NB4 (cell line): ENCODE results near the gene PPP2R1A.

Source experiments
- DNase-seq: peaks from one replicate; pipeline ENCODE4 v3.0.0; 2010; ENCODE audit warnings: low read depth
- H3K4me3 ChIP-seq: one replicate; pipeline ENCODE4 v1.5.1; 2011; ENCODE audit warnings: mild to moderate bottlenecking, low read depth, low read length, moderate library complexity
- MYC ChIP-seq: IDR thresholded peaks from 2 replicates; pipeline ENCODE4 v1.6.1; 2011; ENCODE audit warnings: low read depth, low read length
- POLR2A ChIP-seq: IDR thresholded peaks from 2 replicates; pipeline ENCODE4 v1.6.1; 2011; ENCODE audit warnings: mild to moderate bottlenecking; ENCODE audit not compliant: insufficient read length; ENCODE audit errors: extremely low read depth
- TF ChIP-seq, protein P1 (sequence below): IDR thresholded peaks from 2 replicates; pipeline ENCODE4 v1.6.1; 2011; ENCODE audit warnings: low read depth, low read length
- TF ChIP-seq, protein P2 (sequence below): IDR thresholded peaks from one replicate; pipeline ENCODE4 v1.5.1; 2012; ENCODE audit warnings: low read depth, low read length

PPP2R1A gene

DNA sequence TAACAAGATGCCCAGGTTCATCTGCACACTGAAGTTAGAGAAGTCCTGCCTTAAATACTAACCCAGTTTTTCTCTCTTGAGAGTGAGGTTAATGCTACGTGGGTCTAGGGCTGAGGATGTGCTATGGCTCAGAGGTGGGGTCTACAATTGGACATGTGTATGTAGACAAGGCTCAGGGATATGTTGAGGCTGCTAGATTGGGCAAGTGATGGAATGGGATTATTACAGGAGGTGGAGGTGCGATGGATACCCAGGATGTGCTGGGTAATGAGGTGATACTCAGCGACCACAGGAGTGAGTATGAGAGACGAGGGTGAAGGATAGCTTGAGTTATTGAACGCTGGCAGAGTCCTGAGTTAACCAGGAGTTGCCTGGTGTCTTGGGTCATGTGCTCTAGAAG, 38.1 kb downstream of the PPP2R1A start:
- no peak for DNase-seq
- H3K4me3 ChIP-seq, result no peak overlapping the region
- no peak for TF ChIP-seq POLR2A
- TF ChIP-seq, protein P1, sequence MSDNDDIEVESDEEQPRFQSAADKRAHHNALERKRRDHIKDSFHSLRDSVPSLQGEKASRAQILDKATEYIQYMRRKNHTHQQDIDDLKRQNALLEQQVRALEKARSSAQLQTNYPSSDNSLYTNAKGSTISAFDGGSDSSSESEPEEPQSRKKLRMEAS, result no peak
- TF ChIP-seq, protein P2, sequence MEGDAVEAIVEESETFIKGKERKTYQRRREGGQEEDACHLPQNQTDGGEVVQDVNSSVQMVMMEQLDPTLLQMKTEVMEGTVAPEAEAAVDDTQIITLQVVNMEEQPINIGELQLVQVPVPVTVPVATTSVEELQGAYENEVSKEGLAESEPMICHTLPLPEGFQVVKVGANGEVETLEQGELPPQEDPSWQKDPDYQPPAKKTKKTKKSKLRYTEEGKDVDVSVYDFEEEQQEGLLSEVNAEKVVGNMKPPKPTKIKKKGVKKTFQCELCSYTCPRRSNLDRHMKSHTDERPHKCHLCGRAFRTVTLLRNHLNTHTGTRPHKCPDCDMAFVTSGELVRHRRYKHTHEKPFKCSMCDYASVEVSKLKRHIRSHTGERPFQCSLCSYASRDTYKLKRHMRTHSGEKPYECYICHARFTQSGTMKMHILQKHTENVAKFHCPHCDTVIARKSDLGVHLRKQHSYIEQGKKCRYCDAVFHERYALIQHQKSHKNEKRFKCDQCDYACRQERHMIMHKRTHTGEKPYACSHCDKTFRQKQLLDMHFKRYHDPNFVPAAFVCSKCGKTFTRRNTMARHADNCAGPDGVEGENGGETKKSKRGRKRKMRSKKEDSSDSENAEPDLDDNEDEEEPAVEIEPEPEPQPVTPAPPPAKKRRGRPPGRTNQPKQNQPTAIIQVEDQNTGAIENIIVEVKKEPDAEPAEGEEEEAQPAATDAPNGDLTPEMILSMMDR, result no peak
- no peak for TF ChIP-seq MYC

DNA sequence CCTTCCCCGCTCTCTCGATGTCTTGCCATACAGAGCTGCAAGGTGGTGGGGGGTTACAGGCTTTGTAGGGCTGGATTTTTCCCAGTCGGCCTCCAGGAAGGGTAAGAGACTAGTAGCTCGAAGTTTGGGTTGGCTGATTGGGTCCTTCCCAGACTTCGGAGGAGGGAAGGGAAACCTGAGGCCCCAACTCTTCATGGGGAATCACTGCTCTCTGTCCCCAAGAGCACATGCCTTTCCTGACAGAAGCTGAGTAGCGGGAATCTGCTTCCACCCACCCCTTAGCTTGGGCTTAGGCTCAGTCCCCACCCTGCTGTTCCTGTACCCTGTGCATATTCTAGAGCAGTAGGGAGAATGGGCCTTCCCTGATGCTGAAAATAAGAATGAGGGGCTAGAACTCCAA, 39.7 kb downstream of the PPP2R1A start:
- no peak for DNase-seq
- TF ChIP-seq, protein P2, result no peak
- TF ChIP-seq MYC (no peak), POLR2A (no peak)
- TF ChIP-seq, protein P1, result no peak
- no peak overlapping the region for H3K4me3 ChIP-seq

DNA sequence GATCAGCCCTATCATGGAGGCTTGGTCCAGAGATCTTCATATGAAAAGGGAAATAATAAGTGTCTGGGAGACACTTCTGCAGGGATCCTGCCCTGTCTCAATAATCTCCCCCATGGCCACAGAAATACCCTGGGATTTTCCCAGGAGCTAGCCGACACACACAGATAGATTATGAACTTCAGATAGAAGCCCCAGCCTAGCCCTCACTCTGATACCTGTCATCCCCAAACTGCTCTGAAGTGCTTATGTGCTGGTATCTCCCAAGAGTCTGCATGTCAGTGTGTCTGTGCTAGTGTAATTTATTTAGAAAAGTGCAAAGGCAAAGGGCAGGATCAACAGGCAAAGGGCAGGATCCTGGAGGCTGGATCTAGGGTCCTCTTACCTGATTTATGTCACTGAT, 40.8 kb downstream of the PPP2R1A start:
- TF ChIP-seq, protein P1, result no peak
- DNase-seq, result no peak
- no peak overlapping the region for H3K4me3 ChIP-seq

DNA sequence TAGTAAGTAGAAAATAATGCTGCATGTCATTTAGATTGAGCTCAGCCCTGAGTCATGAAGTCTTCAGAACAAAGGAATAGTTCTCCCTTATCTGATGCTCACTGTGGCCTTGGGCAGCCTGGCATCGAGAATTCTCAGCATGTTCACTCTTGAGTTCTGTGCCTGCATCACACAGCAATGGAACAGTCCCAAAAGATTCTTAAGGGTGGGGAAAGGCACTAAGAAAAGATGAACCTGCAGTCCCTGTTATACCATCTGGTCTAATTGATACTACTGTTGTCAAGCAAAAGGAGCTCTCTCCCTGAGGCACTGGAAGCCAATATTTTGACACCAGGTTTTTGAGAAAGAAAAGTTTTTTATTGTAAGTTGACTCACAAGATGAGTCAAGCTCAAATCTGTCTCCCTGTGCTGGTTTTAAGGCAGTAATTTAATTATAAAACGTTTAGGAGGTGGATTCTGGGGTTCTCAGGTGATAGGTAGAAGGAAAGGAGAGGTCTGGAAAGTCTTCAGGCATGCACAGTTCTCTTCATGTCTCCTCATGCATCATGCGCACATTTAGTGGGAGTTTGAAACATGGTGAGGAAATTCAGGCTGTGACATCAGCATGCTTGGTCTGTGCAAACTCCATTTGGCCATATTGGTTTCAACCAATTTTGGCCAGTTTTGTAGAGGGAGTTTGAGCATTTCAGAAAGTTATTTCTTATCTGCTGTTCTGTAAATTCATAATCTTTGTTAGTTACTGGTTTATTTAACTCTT, 41.5 kb downstream of the PPP2R1A start:
- no peak overlapping the region for H3K4me3 ChIP-seq
- DNase-seq, result no peak
- TF ChIP-seq, protein P1, result no peak
- TF ChIP-seq, protein P2, result no peak
- no peak for TF ChIP-seq POLR2A
- no peak for TF ChIP-seq MYC

DNA sequence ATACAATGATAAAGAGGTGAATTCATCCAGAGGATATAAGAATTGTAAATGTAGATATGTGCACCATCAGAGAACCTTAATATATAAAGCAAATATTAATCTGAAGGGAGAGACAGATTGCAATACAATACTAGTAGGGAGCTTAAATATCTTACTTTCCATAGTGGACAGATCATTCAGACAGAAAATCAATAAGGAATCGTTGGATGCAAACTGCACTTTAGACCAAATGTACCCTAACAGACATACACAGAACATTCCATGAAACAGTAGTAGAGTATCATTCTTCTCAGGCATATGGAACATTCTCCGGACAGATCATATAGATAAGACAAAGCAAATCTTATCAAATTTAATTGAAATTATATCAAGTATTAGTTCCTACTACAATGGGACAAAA, 44.6 kb downstream of the PPP2R1A start:
- no peak overlapping the region for H3K4me3 ChIP-seq
- no peak for DNase-seq
- TF ChIP-seq, protein P2, result no peak
- TF ChIP-seq POLR2A, result no peak
- no peak for TF ChIP-seq MYC
- TF ChIP-seq, protein P1, result no peak

DNA sequence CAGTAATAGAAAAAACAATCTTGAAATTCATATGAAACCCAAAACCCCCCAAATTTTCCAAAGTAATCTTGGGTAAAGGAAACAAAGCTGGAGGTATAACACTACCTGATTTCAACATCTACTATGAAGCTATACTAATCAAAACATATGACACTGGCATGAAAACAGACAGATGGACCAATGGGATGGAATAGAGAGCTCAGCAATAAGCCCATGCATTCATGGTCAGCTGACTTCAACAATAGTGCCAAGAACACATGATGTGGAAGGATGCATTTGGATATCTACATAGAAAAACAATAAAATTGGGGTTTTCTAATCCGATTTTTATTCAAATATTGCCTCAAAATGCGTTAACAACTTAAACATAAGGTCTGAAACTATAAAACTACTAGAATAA, 47.3 kb downstream of the PPP2R1A start:
- TF ChIP-seq POLR2A (no peak), MYC (no peak)
- TF ChIP-seq, protein P1, result no peak
- TF ChIP-seq, protein P2, result no peak
- DNase-seq, result no peak
- H3K4me3 ChIP-seq, result no peak overlapping the region
